Neural cell (in vitro differentiated cells): Measurements from ENCODE around the gene HLA-A. TPM values are rescaled to one million over a fixed set of nuclear protein-coding genes. Genes with fewer than 3 reads are reported as not detected.

Source experiments
- H2AFZ ChIP-seq: fragments of 200-600, 300-800 bp; sonication (generic), shearing (Covaris generic); 2 replicates; pipeline ENCODE4 v1.6.0; 2014; ENCODE audit warnings: low read depth, mild to moderate bottlenecking, antibody characterized with exemption, low read length, moderate library complexity
- H3F3A ChIP-seq: fragments of 200-600 bp; shearing (Covaris generic); 2 replicates; pipeline ENCODE4 v1.6.1; 2016; ENCODE audit warnings: mild to moderate bottlenecking, moderate library complexity, mixed read lengths, antibody characterized with exemption, low read length; ENCODE audit not compliant: insufficient read depth, poor library complexity, severe bottlenecking
- H3K27ac ChIP-seq: fragments of 200-600, 300-800 bp; sonication (generic), shearing (Covaris generic); 2 replicates; pipeline ENCODE4 v1.5.1; 2014; ENCODE audit warnings: mild to moderate bottlenecking, low read length, moderate library complexity
- H3K27me3 ChIP-seq: fragments of 300-800, 200-600 bp; sonication (generic), shearing (Covaris generic); 2 replicates; pipeline ENCODE4 v1.6.0; 2014; ENCODE audit warnings: mild to moderate bottlenecking, low read depth, low read length, moderate library complexity; ENCODE audit not compliant: insufficient read depth
- H3K36me3 ChIP-seq: fragments of 300-800, 200-600 bp; sonication (generic), shearing (Covaris generic); 2 replicates; pipeline ENCODE4 v1.5.1; 2014; ENCODE audit warnings: mild to moderate bottlenecking, antibody characterized with exemption, low read length, moderate library complexity; ENCODE audit not compliant: insufficient read depth
- H3K4me2 ChIP-seq: fragments of 300-800, 200-600 bp; sonication (generic), shearing (Covaris generic); 2 replicates; pipeline ENCODE4 v1.6.0; 2014; ENCODE audit warnings: mild to moderate bottlenecking, low read length
- H3K4me3 ChIP-seq: fragments of 300-800, 200-600 bp; sonication (generic), shearing (Covaris generic); 2 replicates; pipeline ENCODE4 v1.5.1; 2014; ENCODE audit warnings: mild to moderate bottlenecking, low read length, moderate library complexity
- H3K79me2 ChIP-seq: fragments of 200-600 bp; shearing (Covaris generic); replicated peaks from 2 replicates; pipeline ENCODE4 v1.6.0; 2014; ENCODE audit warnings: mild to moderate bottlenecking, low read length, moderate library complexity; ENCODE audit not compliant: insufficient read depth
- H3K9ac ChIP-seq: fragments of 300-800, 200-600 bp; sonication (generic), shearing (Covaris generic); 2 replicates; pipeline ENCODE4 v1.6.1; 2016; ENCODE audit warnings: mild to moderate bottlenecking, low read length, mixed read lengths
- H3K9me2 ChIP-seq: fragments of 200-600 bp; shearing (Covaris generic); 2 replicates; pipeline ENCODE4 v1.6.1; 2016; ENCODE audit warnings: mild to moderate bottlenecking, low read length, mixed read lengths; ENCODE audit not compliant: insufficient read depth
- H3K9me3 ChIP-seq: fragments of 200-600, 300-800 bp; sonication (generic), shearing (Covaris generic); 2 replicates; pipeline ENCODE4 v1.6.1; 2016; ENCODE audit warnings: mild to moderate bottlenecking, mixed run types, low read length, moderate library complexity, mixed read lengths
- H4K20me1 ChIP-seq: fragments of 200-600 bp; shearing (Covaris generic); 2 replicates; pipeline ENCODE4 v1.6.1; 2016; ENCODE audit warnings: mild to moderate bottlenecking, mixed run types; ENCODE audit not compliant: insufficient read depth
- CTCF ChIP-seq: fragments of 450-650 bp; IDR thresholded peaks from 2 replicates; pipeline ENCODE4 v1.5.1; 2014; ENCODE audit warnings: antibody characterized with exemption, mild to moderate bottlenecking, moderate library complexity; ENCODE audit not compliant: poor library complexity, severe bottlenecking
- EP300 ChIP-seq: fragments of 450-650 bp; conservative IDR thresholded peaks from 2 replicates; pipeline ENCODE4 v1.6.1; 2014; ENCODE audit warnings: antibody characterized with exemption, mild to moderate bottlenecking, moderate library complexity; ENCODE audit not compliant: poor library complexity, severe bottlenecking
- EZH2 ChIP-seq: fragments of 200-600, 300-800 bp; shearing (Covaris generic), sonication (generic); IDR thresholded peaks from 2 replicates; pipeline ENCODE4 v1.6.1; 2014; ENCODE audit warnings: antibody characterized with exemption, low read length, borderline replicate concordance, mild to moderate bottlenecking; ENCODE audit not compliant: insufficient read depth, poor library complexity, severe bottlenecking
- MXI1 ChIP-seq: fragments of 450-650 bp; conservative IDR thresholded peaks from 2 replicates; pipeline ENCODE4 v1.6.1; 2014; ENCODE audit warnings: antibody characterized with exemption, mild to moderate bottlenecking; ENCODE audit not compliant: poor library complexity, severe bottlenecking
- POLR2AphosphoS5 ChIP-seq: IDR thresholded peaks from 2 replicates; pipeline ENCODE4 v1.6.1; 2012
- RAD21 ChIP-seq: fragments of 450-650 bp; conservative IDR thresholded peaks from 2 replicates; pipeline ENCODE4 v1.6.1; 2014; ENCODE audit warnings: antibody characterized with exemption, mild to moderate bottlenecking, moderate library complexity
- REST ChIP-seq: IDR thresholded peaks from 2 replicates; pipeline ENCODE4 v1.6.1; 2012; ENCODE audit warnings: borderline replicate concordance
- SMC3 ChIP-seq: fragments of 450-650 bp; conservative IDR thresholded peaks from 2 replicates; pipeline ENCODE4 v1.6.1; 2014; ENCODE audit warnings: antibody characterized with exemption, mild to moderate bottlenecking, moderate library complexity; ENCODE audit not compliant: poor library complexity
- TAF1 ChIP-seq: IDR thresholded peaks from 2 replicates; pipeline ENCODE4 v1.6.1; 2012; ENCODE audit warnings: low read depth
- polyA plus RNA-seq: library from polyadenylated mRNA; depleted of rRNA; stranded (reverse); fragments of >200 nt; gene quantifications from 2 replicates; pipeline ENCODE4 v1.2.3, GENCODE V29; 2014

The HLA-A gene
- polyA plus RNA-seq, 1 donor from 2014 or later = 47.6 TPM

DNA sequence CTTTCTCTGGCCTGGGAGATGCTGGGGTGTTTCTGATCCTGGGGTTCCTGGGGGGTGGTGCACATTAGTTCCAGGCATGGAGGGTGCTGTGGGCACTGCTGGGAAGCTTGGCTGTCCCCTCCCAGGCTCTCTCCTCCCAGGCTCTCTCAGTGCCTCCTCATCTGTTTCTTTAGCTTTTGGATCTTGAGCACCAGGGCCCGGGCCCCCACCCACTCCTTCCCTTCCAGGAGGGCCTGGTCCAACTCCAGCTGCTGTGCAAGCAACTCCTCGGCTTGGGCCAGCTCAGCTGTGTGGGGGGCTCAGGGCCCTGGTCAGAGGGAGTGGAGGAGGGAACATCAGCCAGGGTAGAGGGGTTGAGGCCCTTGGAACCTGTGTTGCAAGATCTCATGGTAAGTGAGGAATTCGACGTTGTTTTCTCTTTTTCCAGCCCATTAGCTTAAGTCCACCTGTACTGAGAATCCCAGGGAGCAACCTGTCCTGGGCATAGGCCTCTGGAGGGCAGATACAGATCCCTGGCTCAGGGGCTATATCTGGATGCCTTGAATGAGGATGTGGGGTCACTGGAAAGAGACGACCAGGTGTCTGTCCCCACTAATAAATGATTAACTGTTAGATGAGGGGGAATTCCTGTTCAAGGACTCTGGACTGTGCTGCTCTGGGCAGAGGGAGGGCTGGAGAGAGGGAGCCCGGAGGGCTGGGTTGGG lies 34.5 kb upstream of the HLA-A start:
- no peak overlapping the region for H3K27ac ChIP-seq
- no peak for TF ChIP-seq EZH2
- TF ChIP-seq MXI1 = no peak
- TF ChIP-seq POLR2AphosphoS5 = no peak
- no peak for TF ChIP-seq REST
- TF ChIP-seq CTCF = no peak
- TF ChIP-seq RAD21 = no peak
- no peak for TF ChIP-seq EP300
- TF ChIP-seq TAF1 = no peak
- TF ChIP-seq SMC3 = no peak
- H3K9me2 ChIP-seq = no peaks in the 10 kb centered on the region
- H3K9me3 ChIP-seq = no peaks in the 10 kb centered on the region
- no peaks in the 10 kb centered on the region for H3K27me3 ChIP-seq
- H3F3A ChIP-seq = no peaks in the 10 kb centered on the region
- H4K20me1 ChIP-seq = no peaks in the 10 kb centered on the region
- H3K9ac ChIP-seq = no peak overlapping the region
- H3K36me3 ChIP-seq = no peaks in the 10 kb centered on the region
- no peak overlapping the region for H3K4me2 ChIP-seq
- no peaks in the 10 kb centered on the region for H3K79me2 ChIP-seq
- no peak overlapping the region for H2AFZ ChIP-seq
- H3K4me3 ChIP-seq = no peak overlapping the region

- no peak overlapping the region for H3K27ac ChIP-seq
- H4K20me1 ChIP-seq = no peaks in the 10 kb centered on the region
- H3K9me2 ChIP-seq = no peaks in the 10 kb centered on the region
- no peaks in the 10 kb centered on the region for H3K27me3 ChIP-seq
- H3K79me2 ChIP-seq = no peaks in the 10 kb centered on the region
- no peak overlapping the region for H3K4me3 ChIP-seq
- H2AFZ ChIP-seq = no peak overlapping the region
- H3K9ac ChIP-seq = no peak overlapping the region
- no peak overlapping the region for H3K4me2 ChIP-seq
- H3K9me3 ChIP-seq = no peaks in the 10 kb centered on the region
- H3K36me3 ChIP-seq = no peaks in the 10 kb centered on the region
- no peaks in the 10 kb centered on the region for H3F3A ChIP-seq
- TF ChIP-seq EP300 = no peak
- TF ChIP-seq MXI1 = no peak
- no peak for TF ChIP-seq EZH2
- no peak for TF ChIP-seq TAF1
- TF ChIP-seq SMC3 = no peak
- no peak for TF ChIP-seq POLR2AphosphoS5
- TF ChIP-seq CTCF = no peak
- TF ChIP-seq RAD21 = no peak
- no peak for TF ChIP-seq REST
Measured at GRCh38 chr6:29908341-29908662, 34.0 kb upstream of the HLA-A start.
